K562 (cell line): Measurements from ENCODE around the gene IL34. TPM values are rescaled to one million over a fixed set of nuclear protein-coding genes. Genes with fewer than 3 reads are reported as not detected.

Source experiments
- ATAC-seq: fragments of 200-7000 bp; cut with Tn5 transposase; 3 replicates; pipeline ENCODE4 v1.9.1; 2020; ENCODE audit warnings: moderate library complexity
- BruUV-seq: library from RNA; stranded (reverse); fragments of 400-500 nt; replicated peaks from 2 replicates; lab custom pipeline; 2021; lab: Mats Ljungman, UMichigan
- CTCF ChIA-PET: fragments of 300-600 bp; formaldehyde crosslinking; extraction: SDS; loops from one replicate; lab custom pipeline; 2021; ENCODE audit warnings: low intra/inter-chr PET ratio; lab: Yijun Ruan, JAX
- POLR2A ChIA-PET: fragments of 300-600, 350-650 bp; sonication (Branson Sonifier 250); formaldehyde crosslinking; extraction: SDS; loops from one replicate; lab custom pipeline; 2021; ENCODE audit warnings: antibody characterized with exemption, inconsistent platforms; lab: Yijun Ruan, JAX
- DNase-seq, 4 experiments: peaks; one replicate each; pipeline versions ENCODE4 v3.0.0 to v3.0.0-alpha.2; 2011 to 2018; ENCODE audit warnings: low spot score in 3 of 4, mixed read lengths in 3 of 4; ENCODE audit errors: extremely low read depth in 1 of 4
- FAIRE-seq: peaks from 2 replicates; lab custom pipeline; 2011; peaks lifted over from hg19 to GRCh38; lab: Jason Lieb, UNC
- H2AFZ ChIP-seq: 2 replicates; pipeline ENCODE4 v1.6.0; 2011; ENCODE audit warnings: low read depth, low read length, control low read depth, inconsistent platforms
- H3K27ac ChIP-seq: fragments of 200-600 bp; 3 replicates; pipeline ENCODE4 v1.8.0; 2011; ENCODE audit warnings: low read depth, mild to moderate bottlenecking, control low read depth, inconsistent platforms, low read length, moderate library complexity, mixed read lengths; ENCODE audit errors: extremely low read depth
- H3K27me3 ChIP-seq, 2 experiments: fragments of 300-600 bp in 1 of 2; 2 replicates in 1 of 2; 3 replicates in 1 of 2; pipeline versions ENCODE4 v1.6.0 to v1.8.0; 2011; ENCODE audit warnings: inconsistent platforms in 2 of 2, low read length in 2 of 2, mild to moderate bottlenecking in 1 of 2, mixed read lengths in 1 of 2, moderate library complexity in 1 of 2; ENCODE audit not compliant: control insufficient read depth in 2 of 2, insufficient read depth in 2 of 2
- H3K36me3 ChIP-seq: fragments of 300-600 bp; 3 replicates; pipeline ENCODE4 v1.8.0; 2011; ENCODE audit warnings: mild to moderate bottlenecking, low read length, inconsistent platforms; ENCODE audit not compliant: control insufficient read depth, insufficient read depth
- H3K4me1 ChIP-seq, 2 experiments: fragments of 200-600 bp in 1 of 2; replicated peaks in 1 of 2; 2 replicates in 1 of 2; 3 replicates in 1 of 2; pipeline versions ENCODE4 v1.5.1 to v1.8.0; 2011; ENCODE audit warnings: inconsistent platforms in 2 of 2, low read length in 2 of 2, mild to moderate bottlenecking in 1 of 2, mixed read lengths in 1 of 2, moderate library complexity in 1 of 2; ENCODE audit not compliant: control insufficient read depth in 2 of 2, insufficient read depth in 2 of 2
- H3K4me2 ChIP-seq: 2 replicates; pipeline ENCODE4 v1.6.1; 2011; ENCODE audit warnings: low read length, control low read depth, inconsistent platforms, mixed read lengths; ENCODE audit not compliant: insufficient read depth
- H3K4me3 ChIP-seq: fragments of 200-600 bp; sonication (generic), shearing (Covaris generic); 2 replicates; pipeline ENCODE4 v1.5.1; 2016; ENCODE audit warnings: control low read depth, inconsistent platforms
- H3K79me2 ChIP-seq: fragments of 200-600 bp; 3 replicates; pipeline ENCODE4 v1.8.0; 2011; ENCODE audit warnings: low read length, inconsistent platforms; ENCODE audit not compliant: control insufficient read depth, insufficient read depth
- H3K9ac ChIP-seq, 2 experiments: 2 replicates each; pipeline versions ENCODE4 v1.6.0 to v1.6.1; 2011; ENCODE audit warnings: low read depth in 2 of 2, low read length in 2 of 2, control low read depth in 1 of 2, inconsistent platforms in 1 of 2, mild to moderate bottlenecking in 1 of 2, mixed read lengths in 1 of 2; ENCODE audit not compliant: insufficient read depth in 1 of 2
- H3K9me1 ChIP-seq: one replicate; pipeline ENCODE4 v1.6.0; 2011; ENCODE audit warnings: inconsistent platforms, mild to moderate bottlenecking, low read length, moderate library complexity; ENCODE audit not compliant: control insufficient read depth, insufficient read depth
- H3K9me3 ChIP-seq: replicated peaks from 2 replicates; pipeline ENCODE4 v1.5.1; 2011; ENCODE audit warnings: low read depth, low read length, inconsistent platforms; ENCODE audit not compliant: control insufficient read depth, insufficient read depth
- H4K20me1 ChIP-seq: replicated peaks from 2 replicates; pipeline ENCODE4 v1.6.1; 2011; ENCODE audit warnings: low read length, inconsistent platforms, mixed read lengths; ENCODE audit not compliant: control insufficient read depth, insufficient read depth
- CCAR2 ChIP-seq: fragments of 200-400 bp; formaldehyde crosslinking; IDR thresholded peaks from 2 replicates; pipeline ENCODE4 v1.6.1; 2017; ENCODE audit warnings: mild to moderate bottlenecking, low read depth, low read length
- IRF2 ChIP-seq: sonication (generic); formaldehyde crosslinking; IDR thresholded peaks from 2 replicates; pipeline ENCODE4 v1.8.1; 2022; ENCODE audit warnings: mild to moderate bottlenecking, missing genetic modification reagents
- PHB ChIP-seq: fragments of 250-450 bp; sonication (Bioruptor Pico); IDR thresholded peaks from 2 replicates; pipeline ENCODE4 v1.5.0; 2021
- TAF15 ChIP-seq: fragments of 200-400 bp; formaldehyde crosslinking; IDR thresholded peaks from 2 replicates; pipeline ENCODE4 v1.6.1; 2017; ENCODE audit warnings: mild to moderate bottlenecking, low read depth, low read length, moderate library complexity
- THRAP3 ChIP-seq: fragments of 450-650 bp; IDR thresholded peaks from 2 replicates; pipeline ENCODE4 v1.6.1; 2016; ENCODE audit warnings: mild to moderate bottlenecking, inconsistent platforms, borderline replicate concordance
- ZNF239 ChIP-seq: fragments of 250-450 bp; sonication (Bioruptor Pico); IDR thresholded peaks from 2 replicates; pipeline ENCODE4 v1.4.0; 2020; ENCODE audit warnings: mild to moderate bottlenecking
- WGBS: fragments of 100-300 bp; shearing (Covaris generic); methylation state at CpG from one replicate; pipeline ENCODE4 v1.1.6; 2016; ENCODE audit warnings: low coverage, mixed read lengths; ENCODE audit not compliant: insufficient coverage; ENCODE audit errors: missing lambda C conversion rate; 5-methylcytosine and 5-hydroxymethylcytosine counted together
- in situ Hi-C: fragments of 300-500 bp; cut with MboI; formaldehyde crosslinking; loops from 4 replicates; pipeline ENCODE4 v1.15.0; 2018; ENCODE audit warnings: inconsistent platforms, mixed read lengths
- intact Hi-C: fragments of 100-400 bp; cut with micrococcal nuclease; formaldehyde crosslinking; loops from 2 replicates; pipeline ENCODE4 v1.14.2; 2022
- polyA plus RNA-seq, 8 experiments: library from polyadenylated mRNA; depleted of rRNA in 4 of 8; stranded (reverse) in 5 of 8; unstranded in 3 of 8; fragments of >200 nt; fragmentation: Nextera tagmentation in 2 of 8; fragmentation: Illumina TruSeq in 1 of 8; extraction: Ambion mirVana in 2 of 8; extraction: Trizol in 1 of 8; gene quantifications; 2 replicates each; pipeline versions ENCODE4 v1.2.1 to v1.2.3, GENCODE V29; 2011 to 2014; ENCODE audit warnings: inconsistent platforms in 1 of 8, missing spikeins in 1 of 8
- total RNA-seq, 7 experiments: library from RNA; depleted of rRNA in 6 of 7; stranded (reverse); fragments of >200 nt in 6 of 7; fragmentation: Illumina TruSeq in 2 of 7; extraction: Trizol in 2 of 7; gene quantifications; 2 replicates each; pipeline versions ENCODE4 v1.2.1 to v1.2.3, GENCODE V29; 2011 to 2021; ENCODE audit warnings: low replicate concordance in 1 of 7
- TF ChIP-seq, protein P1 (sequence below), 3 experiments: fragments of 200-800 bp in 1 of 3; sonication (Bioruptor generic) in 1 of 3; sonication (generic) in 1 of 3; formaldehyde crosslinking in 1 of 3; IDR thresholded peaks; 2 replicates each; pipeline versions ENCODE4 v1.6.1 to v1.8.0; 2016 to 2022; ENCODE audit warnings: mild to moderate bottlenecking in 2 of 3, missing compliant biosample characterization in 2 of 3, missing genetic modification characterization in 2 of 3, missing genetic modification reagents in 1 of 3
- TF ChIP-seq, protein P2 (sequence below): sonication (generic); formaldehyde crosslinking; IDR thresholded peaks from 2 replicates; pipeline ENCODE4 v1.9.0; 2022; ENCODE audit warnings: mild to moderate bottlenecking, missing genetic modification reagents
- TF ChIP-seq, protein P3 (sequence below): fragments of 250-450 bp; sonication (Bioruptor Pico); IDR thresholded peaks from 2 replicates; pipeline ENCODE4 v1.5.0; 2020; ENCODE audit warnings: mild to moderate bottlenecking, borderline replicate concordance

IL34 gene
- total and polyA plus RNA-seq, 9 of the 15 experiments (the other 6 are each of a cell fraction or from before 2014, with no cell fraction given): 0.07 to 0.18 (median 0.10) TPM; not detected in 6

DNA sequence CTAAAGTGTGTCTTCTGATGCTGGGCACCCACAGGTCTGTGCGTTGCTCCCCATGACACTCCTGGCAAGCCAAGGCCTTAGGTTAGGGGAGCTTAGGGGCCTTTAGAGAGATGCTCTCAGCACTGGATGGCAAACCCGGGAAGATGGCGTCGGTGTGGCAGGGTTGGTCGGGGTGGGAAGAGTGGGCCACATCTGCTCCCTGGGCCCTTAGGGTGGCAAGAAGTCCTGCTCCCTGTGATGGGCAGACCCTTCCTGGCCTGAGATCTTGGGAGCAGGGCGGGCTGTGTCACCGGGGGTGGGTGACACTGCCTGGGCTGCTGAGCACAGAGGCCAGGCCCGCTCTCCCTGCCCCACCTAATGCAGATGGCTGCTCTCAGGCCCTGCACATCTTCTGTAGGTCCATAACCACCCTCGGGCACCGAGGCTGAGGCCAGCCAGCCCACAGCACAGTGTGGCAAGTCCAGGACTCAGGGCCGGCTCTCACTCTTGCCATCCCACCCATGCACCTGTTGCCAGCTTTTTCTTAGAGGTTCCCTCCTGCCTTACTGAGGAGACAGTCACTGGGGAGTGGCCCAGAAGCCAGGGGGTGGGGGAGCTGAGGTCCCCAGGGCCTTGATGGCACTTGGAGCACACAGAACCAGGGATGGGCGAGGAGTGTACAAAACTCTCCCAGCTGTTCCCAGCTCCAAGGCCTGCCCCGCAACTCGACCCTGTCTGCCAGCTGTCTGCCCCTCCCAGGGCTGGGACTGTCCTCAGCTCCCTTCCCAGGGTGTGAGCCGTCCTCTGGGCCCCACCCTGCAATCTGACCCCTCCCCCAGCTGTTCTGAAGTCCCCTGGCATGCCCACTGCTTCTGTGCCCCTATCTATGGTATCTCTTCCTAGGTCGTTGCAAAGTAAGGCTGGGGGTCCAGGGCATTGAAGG is 43.9 kb downstream of the IL34 start:
- Histone ChIP-seq H3K9me3 (no peaks in the 10 kb centered on the region), H3K4me2 (no peak overlapping the region), H3K4me3 (no peak overlapping the region), H3K27me3 (no peaks in the 10 kb centered on the region), H3K27ac (no peak overlapping the region), H3K79me2 (peaks cover 5% of the 10 kb centered on the region), H3K9ac (peak overlapping the region in 1 of 2 experiments; percentile 6; a peak in 2 of 4 replicates), H3K9me1 (no peaks in the 10 kb centered on the region), H4K20me1 (no peaks in the 10 kb centered on the region), H2AFZ (no peak overlapping the region), H3K4me1 (peaks cover 17 to 82% of the 10 kb centered on the region in 2 experiments), H3K36me3 (peaks cover 12% of the 10 kb centered on the region; the same call in 1 of the 3 replicates)
- ChIA-PET CTCF (no interaction called here), POLR2A (interaction anchor here (1.2 kb wide), 1 partner anchor 11 kb away, joined by 4 read pairs; no protein-coding TSS in a partner anchor)
- intact Hi-C loops: loop anchor here (5.0 kb wide), 2 partner anchors 47 to 82 kb away; no protein-coding TSS in a partner anchor
- BruUV-seq: no TSS peak
- in situ Hi-C loops: no loop called here
- TF ChIP-seq IRF2 (CRISPR knock-in tag) (no peak), CCAR2 (no peak), PHB (CRISPR knock-in tag) (no peak), ZNF239 (CRISPR knock-in tag) (no peak), TAF15 (no peak), THRAP3 (no peak)
- TF ChIP-seq, protein P1, sequence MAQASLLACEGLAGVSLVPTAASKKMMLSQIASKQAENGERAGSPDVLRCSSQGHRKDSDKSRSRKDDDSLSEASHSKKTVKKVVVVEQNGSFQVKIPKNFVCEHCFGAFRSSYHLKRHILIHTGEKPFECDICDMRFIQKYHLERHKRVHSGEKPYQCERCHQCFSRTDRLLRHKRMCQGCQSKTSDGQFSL (CRISPR knock-in tag; IDR thresholded peaks at IDR 0.05): no peak
- TF ChIP-seq, protein P1 (tag; IDR thresholded peaks at IDR 0.05): no peak
- TF ChIP-seq, protein P2, sequence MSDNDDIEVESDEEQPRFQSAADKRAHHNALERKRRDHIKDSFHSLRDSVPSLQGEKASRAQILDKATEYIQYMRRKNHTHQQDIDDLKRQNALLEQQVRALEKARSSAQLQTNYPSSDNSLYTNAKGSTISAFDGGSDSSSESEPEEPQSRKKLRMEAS (CRISPR knock-in tag): no peak
- TF ChIP-seq, protein P3, sequence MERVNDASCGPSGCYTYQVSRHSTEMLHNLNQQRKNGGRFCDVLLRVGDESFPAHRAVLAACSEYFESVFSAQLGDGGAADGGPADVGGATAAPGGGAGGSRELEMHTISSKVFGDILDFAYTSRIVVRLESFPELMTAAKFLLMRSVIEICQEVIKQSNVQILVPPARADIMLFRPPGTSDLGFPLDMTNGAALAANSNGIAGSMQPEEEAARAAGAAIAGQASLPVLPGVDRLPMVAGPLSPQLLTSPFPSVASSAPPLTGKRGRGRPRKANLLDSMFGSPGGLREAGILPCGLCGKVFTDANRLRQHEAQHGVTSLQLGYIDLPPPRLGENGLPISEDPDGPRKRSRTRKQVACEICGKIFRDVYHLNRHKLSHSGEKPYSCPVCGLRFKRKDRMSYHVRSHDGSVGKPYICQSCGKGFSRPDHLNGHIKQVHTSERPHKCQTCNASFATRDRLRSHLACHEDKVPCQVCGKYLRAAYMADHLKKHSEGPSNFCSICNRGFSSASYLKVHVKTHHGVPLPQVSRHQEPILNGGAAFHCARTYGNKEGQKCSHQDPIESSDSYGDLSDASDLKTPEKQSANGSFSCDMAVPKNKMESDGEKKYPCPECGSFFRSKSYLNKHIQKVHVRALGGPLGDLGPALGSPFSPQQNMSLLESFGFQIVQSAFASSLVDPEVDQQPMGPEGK (CRISPR knock-in tag): no peak
- FAIRE-seq: no peak
- DNase-seq: no peak
- no peak for ATAC-seq
- 71% methylated on average over 15 of the region's 16 CpGs for WGBS
